NOMO-1 (cell line): ENCODE results near the gene LEF1.

Experiments used
- DNase-seq, 2 experiments: peaks; one replicate each; lab custom pipeline; 2025; ENCODE audit not compliant: unreplicated experiment in 2 of 2; lab: John Stamatoyannopoulos, UW

Gene LEF1

DNA sequence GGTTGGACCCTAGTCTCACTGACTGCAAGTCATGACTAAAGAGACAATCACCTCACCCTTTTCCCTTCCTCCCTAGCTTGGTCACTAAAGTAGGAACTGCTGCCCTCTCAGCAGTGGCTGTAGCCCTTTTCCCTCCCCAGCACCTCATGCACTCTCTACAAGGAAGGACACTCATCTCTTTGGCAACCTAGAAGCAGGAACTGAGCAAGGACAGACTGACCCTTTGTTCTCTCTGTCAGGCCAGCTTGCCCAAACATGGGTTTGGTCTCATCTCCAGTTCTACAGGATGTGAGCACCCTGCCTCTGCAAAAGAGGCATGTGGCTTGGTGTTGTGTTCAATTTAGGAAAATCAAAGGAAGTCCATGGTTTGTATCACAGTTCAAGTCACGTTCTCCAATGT, 15.8 kb downstream of the LEF1 start:
- no peak for DNase-seq

DNA sequence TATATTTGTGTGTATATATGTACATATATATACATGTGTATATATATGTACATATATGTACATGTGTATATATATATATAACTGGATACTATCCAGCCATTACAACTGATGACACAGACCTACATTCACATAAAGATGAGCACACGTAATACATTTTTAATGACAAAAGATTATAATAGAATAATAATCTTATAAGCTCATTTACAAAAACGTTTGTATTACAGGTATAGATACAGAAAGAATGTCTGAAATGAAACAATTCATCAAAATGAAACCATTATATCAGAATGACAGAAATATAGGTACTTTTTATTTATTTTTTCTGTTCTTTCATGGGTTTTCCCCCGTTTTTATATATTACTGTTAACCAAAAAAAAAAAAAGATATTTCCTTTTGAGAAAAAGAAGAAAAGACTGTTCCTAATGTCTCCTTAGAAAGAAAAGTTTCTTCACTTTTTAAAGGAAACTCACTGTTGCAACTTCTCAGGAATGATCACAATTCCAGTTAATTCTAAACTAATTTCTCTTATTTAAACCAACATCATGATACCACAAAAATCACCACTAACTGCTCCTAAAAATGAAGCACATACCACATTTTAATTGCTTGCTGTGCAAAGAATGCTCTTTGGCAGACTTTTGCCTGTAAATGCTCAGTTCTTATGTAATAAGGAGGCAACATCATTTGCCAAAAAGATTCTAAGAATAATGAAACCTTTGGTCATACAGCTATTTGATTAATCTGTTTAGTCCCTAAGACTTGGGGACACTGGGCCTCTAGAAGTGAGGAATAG, 18.9 kb downstream of the LEF1 start:
- DNase-seq: no peak

GRCh38 chr4:108148316-108148715, 20.4 kb downstream of the LEF1 start:
- DNase-seq: no peak

- DNase-seq: no peak
Observed at GRCh38 chr4:108146819-108147218, 21.9 kb downstream of the LEF1 start.

GRCh38 chr4:108146336-108146735, 22.4 kb downstream of the LEF1 start:
- no peak for DNase-seq

DNA sequence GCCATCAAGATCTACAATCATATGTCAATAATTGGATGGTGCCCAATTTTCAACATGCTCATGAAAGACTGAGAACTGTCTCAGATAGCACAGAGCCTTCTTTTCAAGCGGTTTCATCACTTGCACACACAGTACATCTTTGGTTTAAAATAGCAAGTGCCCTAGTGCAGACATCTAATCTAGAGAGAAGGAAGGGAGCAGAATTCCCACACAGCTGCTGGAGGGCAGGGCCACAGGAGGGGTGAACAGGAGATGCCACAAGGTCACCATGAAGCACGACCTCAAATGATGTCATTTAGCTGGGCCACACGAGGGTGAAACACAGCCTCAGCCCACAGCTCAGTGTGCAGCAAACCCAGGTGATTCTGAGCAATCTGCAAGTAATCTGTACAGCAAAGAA, 24.3 kb downstream of the LEF1 start:
- DNase-seq: no peak

DNA sequence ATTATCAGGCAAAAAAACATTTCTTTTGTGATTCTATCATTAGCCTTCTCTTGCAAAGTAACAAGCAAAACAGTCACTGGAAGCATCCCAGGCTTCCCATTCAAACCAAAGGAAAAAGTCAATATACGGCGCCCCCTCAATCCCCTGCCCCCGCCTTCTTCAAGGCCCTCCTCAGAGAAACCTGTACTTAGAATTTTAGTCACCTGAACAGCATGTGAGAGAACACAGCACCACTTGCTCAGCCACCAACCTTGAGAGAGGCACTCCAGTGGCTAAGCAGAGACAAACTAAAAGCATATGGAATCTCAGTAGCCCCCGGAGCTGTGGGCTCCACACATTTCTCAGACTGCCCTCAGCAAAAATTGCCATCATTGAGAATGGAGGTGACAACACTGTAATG, 25.2 kb downstream of the LEF1 start:
- DNase-seq: no peak

GRCh38 chr4:108142870-108143269, 25.9 kb downstream of the LEF1 start:
- DNase-seq: no peak

GRCh38 chr4:108141213-108141950, 27.4 kb downstream of the LEF1 start:
- DNase-seq: no peak

DNA sequence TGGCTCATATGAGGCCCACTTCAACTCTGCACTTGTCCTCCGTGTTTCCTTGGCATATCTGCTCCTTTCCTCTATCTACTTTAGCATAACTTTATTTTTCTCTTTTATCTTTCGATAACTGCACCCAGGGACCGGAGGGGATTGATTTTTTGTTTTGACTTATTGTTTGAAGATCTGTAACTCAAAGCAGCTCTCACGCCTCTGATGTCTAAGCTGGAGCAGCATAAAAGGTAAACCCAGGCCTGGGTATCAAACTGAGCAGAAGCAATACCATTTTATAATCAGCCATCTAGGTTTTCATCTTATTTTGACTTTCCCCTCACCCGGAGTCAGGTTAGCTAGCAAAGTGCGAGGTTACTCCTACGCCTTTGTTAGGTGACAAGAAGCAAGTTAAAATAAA, 28.4 kb downstream of the LEF1 start:
- DNase-seq: no peak

- no peak for DNase-seq
Observed at GRCh38 chr4:108139089-108139488, 29.6 kb downstream of the LEF1 start.

DNA sequence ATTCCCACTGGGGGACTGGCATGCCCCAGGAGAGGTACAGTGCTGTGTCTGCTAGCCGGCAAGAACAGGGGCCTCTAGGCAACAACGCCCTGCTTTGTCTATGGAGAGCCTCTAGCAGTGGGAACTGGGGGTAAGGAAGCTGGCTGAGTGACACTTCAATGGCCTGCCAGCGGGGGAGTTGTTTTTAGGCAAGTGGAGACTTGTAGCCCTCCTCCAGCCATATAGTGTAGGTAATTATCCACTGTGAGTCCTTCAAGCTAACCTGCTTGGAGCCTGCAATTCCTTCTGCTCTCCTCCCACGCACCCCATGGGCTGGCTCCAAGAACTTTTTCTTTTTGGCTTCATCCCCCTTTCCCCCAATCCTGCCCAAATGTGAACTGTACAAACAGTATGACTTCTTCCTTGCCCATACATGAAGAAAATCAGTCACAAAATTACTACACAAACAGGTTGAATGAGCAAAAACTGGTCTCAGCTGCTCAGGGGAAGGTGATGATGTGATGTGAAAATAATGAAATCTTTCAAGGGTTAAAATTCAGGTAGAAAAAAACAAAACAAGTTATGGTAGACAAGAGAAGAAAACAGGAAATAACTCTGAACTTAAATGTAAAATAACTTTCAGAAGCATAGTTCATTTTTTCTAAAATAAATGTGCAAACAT, 33.1 kb downstream of the LEF1 start:
- no peak for DNase-seq

DNA sequence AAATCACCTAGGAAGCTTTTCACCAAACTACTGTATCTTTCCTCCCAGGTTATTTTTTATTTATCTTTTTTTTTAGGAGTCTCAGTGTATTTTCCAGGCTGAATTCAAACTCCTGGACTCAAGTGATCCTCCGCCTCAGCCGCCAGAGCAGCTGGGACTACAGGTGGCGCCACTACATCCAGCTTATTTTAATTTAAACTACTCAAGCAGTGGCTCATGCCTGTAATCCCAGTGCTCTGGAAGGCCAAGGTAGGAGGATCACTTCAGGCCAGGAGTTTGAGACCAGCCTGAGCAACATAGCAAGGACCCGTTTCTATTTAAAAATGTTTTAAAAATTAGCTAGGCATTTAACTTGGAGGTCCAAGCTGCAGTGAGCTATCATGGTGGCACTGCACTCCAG, 37.8 kb downstream of the LEF1 start:
- DNase-seq: no peak

DNA sequence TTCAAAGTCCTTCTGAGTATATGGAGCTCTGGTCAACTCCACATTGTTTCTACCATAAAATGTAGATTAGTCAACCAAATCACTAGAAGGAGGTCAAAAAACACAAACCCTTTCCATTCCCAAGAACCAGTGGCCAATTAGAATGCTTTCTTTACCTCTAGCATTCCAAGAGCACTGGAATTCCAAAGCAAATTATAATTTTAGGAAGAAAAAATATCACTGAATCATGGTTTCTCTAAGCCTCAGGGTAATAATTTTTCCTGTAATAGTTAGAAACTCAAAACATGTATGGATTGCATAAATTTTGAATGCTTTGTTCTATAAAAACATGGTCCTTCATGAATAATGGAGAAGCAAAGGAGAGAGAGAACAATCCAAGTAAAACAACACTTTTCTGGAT, 39.5 kb downstream of the LEF1 start:
- no peak for DNase-seq

DNA sequence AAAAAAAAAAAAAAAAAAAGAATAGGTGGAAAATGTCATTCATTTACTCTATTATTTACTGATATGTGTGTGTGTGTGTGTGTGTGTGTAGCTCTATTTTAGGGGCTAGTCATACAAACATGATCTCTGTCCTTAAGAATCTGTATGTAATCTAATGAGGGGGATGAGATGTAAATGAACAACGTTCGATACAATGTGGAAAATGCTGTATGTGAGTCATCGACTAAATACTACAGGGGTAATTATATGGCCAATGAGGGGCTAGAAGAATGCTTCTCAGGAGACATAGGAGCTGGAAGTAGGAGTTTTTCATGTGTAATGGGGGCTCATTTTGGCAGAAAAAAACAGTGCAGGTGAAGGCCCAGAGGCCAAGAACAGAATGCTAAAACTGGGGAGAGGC, 41.9 kb downstream of the LEF1 start:
- no peak for DNase-seq

GRCh38 chr4:108120789-108121188, 47.9 kb downstream of the LEF1 start:
- DNase-seq: no peak

DNA sequence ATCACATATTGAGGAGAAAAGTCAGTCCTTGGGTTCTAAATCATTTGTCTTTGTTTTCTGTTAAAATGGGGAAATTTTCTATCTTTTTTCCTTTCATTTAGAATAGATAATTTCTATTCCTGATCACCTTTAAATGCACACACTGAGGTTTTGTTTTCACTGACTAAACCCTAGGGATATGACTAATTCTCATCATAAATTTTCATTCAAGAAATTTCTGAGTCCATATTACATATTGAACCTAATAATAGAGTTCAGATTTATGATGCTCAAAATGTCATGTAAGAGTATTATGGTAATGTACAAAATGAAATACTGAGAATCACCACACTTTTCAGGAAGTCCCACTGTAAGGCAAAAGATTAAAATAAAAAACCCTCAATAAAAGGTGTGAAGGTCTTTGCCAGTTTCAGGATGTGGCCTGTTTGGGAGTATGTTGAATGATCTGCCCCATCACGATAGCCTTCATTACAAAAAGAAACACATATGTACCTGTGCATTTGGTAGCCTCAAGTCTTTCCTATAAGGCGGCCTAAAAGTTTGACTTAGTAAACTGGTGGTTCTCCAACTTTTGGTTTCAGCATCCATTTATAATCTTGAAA, 49.4 kb downstream of the LEF1 start:
- no peak for DNase-seq

GRCh38 chr4:108118505-108118904, 50.2 kb downstream of the LEF1 start:
- no peak for DNase-seq

GRCh38 chr4:108117418-108118182, 51.1 kb downstream of the LEF1 start:
- no peak for DNase-seq

DNA sequence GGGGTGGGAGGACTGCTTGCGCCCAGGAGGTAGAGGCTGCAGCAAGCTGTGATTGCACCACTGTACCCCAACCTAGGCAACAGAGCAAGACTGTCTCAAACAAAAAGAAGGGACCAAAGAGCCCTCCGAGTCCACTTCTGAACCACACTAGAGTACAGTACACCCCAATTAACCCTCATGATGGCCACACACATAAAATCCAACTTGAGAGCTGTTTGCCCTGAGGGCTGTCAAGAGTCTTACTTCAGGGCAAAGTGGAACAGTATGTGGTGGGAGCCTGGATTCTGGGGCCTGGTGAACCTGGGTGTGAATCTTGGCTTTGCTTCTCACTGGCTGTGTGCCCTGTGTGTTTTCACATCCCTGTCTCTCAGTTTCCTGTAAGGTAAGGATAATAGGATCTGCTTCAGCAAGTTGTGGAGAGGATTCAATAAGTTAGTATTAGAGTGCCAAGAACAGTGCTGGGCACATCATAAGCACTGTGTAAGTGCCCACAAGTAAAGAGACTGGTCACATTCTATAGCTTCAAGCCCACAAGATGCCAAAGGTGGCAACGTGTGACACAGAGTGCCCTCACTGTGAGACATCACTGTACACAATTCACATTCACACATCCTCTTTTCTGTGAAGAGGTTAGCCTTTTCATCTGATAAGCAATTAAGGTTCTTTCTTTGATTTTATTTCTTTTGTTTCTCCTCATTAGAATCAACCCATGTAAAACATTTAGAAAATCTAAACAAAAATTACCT, 52.1 kb downstream of the LEF1 start:
- DNase-seq: peak in 1 of 2 experiments; percentile 6
